H1 (cell line): ENCODE data around the gene POU5F1. TPM values are rescaled to one million over a fixed set of nuclear protein-coding genes. Genes with fewer than 3 reads are reported as not detected.

Experiments used
- HDAC2 ChIP-seq, 2 experiments: fragments of 300-600 bp in 1 of 2; sonication (generic) in 1 of 2; IDR thresholded peaks; 2 replicates each; pipeline ENCODE4 v1.6.1; 2011 to 2012; ENCODE audit warnings: low read depth in 2 of 2, low read length in 2 of 2, mild to moderate bottlenecking in 2 of 2, moderate library complexity in 2 of 2, borderline replicate concordance in 1 of 2, inconsistent platforms in 1 of 2
- polyA plus RNA-seq, 7 experiments: library from polyadenylated mRNA; depleted of rRNA in 3 of 7; stranded (reverse) in 5 of 7; unstranded in 2 of 7; fragments of >200 nt in 5 of 7; fragments of 200-250 nt in 2 of 7; gene quantifications; 1 replicate in 5 of 7; 2 replicates in 1 of 7; 4 replicates in 1 of 7; pipeline versions ENCODE4 v1.2.1 to v1.2.3, GENCODE V29; 2011 to 2013; ENCODE audit warnings: missing spikeins in 2 of 7, mixed read lengths in 2 of 7
- total RNA-seq: library from RNA; stranded (reverse); fragmentation: NEBNext Ultra II Directional; extraction: Animal tissue kit (Norgen Biotek cat#: 25700); gene quantifications from 2 replicates; pipeline ENCODE4 v1.2.1, GENCODE V29; 2021

Gene POU5F1
- total and polyA plus RNA-seq, 2 of the 8 experiments (the other 6 are each of a cell fraction or from before 2014, with no cell fraction given): 2,437 to 2,526 TPM

GRCh38 chr6:31175971-31176370 is 5.5 kb upstream of the POU5F1 start (continued):
- no peak for TF ChIP-seq HDAC2 (IDR thresholded peaks at IDR 0.05; ENCODE audit: borderline replicate concordance in 1 of 2, low read depth in 2 of 2, low read length in 2 of 2)
